ENCODE results near the gene MORC2. TPM values are rescaled to one million over a fixed set of nuclear protein-coding genes. Genes with fewer than 3 reads are reported as not detected.

Gene MORC2
- polyA plus RNA-seq, 1 donor from 2014 or later = 15.1 TPM

DNA sequence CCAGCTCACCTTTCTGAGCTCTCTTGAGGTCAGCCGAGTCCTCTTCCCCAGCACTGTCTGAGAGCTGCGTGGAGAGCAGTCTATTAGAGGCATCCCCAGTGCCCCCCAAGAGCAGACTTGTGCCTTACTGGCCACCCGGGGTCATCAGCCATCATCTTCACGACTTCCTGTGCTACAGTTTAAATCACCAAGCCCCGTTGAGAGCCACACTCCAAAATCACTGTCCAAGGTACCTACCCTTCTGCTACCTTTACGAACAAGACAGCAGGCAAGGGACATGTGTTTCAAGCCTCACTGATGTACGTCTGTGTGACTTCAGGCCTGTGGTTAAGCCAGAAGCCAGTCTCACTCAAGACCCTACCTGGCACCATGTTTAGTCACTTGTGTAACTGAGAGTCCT is 35.1 kb downstream of the MORC2 start:
- Histone ChIP-seq H2AFZ (ENCODE audit: low read depth, low read length) (no peak overlapping the region), H4K20me1 (ENCODE audit: insufficient read depth) (no peaks in the 10 kb centered on the region), H3K36me3 (ENCODE audit: insufficient read depth, low read length) (peaks cover 4% of the 10 kb centered on the region), H3K27ac (ENCODE audit: low read length) (no peak overlapping the region), H3K9me2 (ENCODE audit: insufficient read depth, low read length) (no peaks in the 10 kb centered on the region), H3K4me3 (ENCODE audit: low read length) (no peak overlapping the region), H3K79me2 (replicated peaks; ENCODE audit: insufficient read depth, low read length) (no peaks in the 10 kb centered on the region), H3K4me2 (ENCODE audit: low read length) (no peak overlapping the region), H3K9ac (ENCODE audit: low read length) (no peak overlapping the region), H3K9me3 (ENCODE audit: low read length) (no peaks in the 10 kb centered on the region), H3F3A (ENCODE audit: insufficient read depth, low read length, poor library complexity, severe bottlenecking) (no peaks in the 10 kb centered on the region), H3K27me3 (ENCODE audit: insufficient read depth, low read depth, low read length) (no peaks in the 10 kb centered on the region)
- no peak for TF ChIP-seq EP300 (conservative IDR thresholded peaks at IDR 0.05; ENCODE audit: poor library complexity, severe bottlenecking)
- no peak for TF ChIP-seq TAF1 (IDR thresholded peaks at IDR 0.05; ENCODE audit: low read depth)
- no peak for TF ChIP-seq MXI1 (conservative IDR thresholded peaks at IDR 0.05; ENCODE audit: poor library complexity, severe bottlenecking)
- no peak for TF ChIP-seq RAD21 (conservative IDR thresholded peaks at IDR 0.05)
- no peak for TF ChIP-seq EZH2 (IDR thresholded peaks at IDR 0.05; ENCODE audit: borderline replicate concordance, insufficient read depth, low read length, poor library complexity, severe bottlenecking)
- TF ChIP-seq, protein P1, sequence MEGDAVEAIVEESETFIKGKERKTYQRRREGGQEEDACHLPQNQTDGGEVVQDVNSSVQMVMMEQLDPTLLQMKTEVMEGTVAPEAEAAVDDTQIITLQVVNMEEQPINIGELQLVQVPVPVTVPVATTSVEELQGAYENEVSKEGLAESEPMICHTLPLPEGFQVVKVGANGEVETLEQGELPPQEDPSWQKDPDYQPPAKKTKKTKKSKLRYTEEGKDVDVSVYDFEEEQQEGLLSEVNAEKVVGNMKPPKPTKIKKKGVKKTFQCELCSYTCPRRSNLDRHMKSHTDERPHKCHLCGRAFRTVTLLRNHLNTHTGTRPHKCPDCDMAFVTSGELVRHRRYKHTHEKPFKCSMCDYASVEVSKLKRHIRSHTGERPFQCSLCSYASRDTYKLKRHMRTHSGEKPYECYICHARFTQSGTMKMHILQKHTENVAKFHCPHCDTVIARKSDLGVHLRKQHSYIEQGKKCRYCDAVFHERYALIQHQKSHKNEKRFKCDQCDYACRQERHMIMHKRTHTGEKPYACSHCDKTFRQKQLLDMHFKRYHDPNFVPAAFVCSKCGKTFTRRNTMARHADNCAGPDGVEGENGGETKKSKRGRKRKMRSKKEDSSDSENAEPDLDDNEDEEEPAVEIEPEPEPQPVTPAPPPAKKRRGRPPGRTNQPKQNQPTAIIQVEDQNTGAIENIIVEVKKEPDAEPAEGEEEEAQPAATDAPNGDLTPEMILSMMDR (IDR thresholded peaks at IDR 0.05; ENCODE audit: poor library complexity, severe bottlenecking) = no peak
- TF ChIP-seq POLR2AphosphoS5 (IDR thresholded peaks at IDR 0.05) = no peak
- TF ChIP-seq, protein P2, sequence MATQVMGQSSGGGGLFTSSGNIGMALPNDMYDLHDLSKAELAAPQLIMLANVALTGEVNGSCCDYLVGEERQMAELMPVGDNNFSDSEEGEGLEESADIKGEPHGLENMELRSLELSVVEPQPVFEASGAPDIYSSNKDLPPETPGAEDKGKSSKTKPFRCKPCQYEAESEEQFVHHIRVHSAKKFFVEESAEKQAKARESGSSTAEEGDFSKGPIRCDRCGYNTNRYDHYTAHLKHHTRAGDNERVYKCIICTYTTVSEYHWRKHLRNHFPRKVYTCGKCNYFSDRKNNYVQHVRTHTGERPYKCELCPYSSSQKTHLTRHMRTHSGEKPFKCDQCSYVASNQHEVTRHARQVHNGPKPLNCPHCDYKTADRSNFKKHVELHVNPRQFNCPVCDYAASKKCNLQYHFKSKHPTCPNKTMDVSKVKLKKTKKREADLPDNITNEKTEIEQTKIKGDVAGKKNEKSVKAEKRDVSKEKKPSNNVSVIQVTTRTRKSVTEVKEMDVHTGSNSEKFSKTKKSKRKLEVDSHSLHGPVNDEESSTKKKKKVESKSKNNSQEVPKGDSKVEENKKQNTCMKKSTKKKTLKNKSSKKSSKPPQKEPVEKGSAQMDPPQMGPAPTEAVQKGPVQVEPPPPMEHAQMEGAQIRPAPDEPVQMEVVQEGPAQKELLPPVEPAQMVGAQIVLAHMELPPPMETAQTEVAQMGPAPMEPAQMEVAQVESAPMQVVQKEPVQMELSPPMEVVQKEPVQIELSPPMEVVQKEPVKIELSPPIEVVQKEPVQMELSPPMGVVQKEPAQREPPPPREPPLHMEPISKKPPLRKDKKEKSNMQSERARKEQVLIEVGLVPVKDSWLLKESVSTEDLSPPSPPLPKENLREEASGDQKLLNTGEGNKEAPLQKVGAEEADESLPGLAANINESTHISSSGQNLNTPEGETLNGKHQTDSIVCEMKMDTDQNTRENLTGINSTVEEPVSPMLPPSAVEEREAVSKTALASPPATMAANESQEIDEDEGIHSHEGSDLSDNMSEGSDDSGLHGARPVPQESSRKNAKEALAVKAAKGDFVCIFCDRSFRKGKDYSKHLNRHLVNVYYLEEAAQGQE (IDR thresholded peaks at IDR 0.05; ENCODE audit: borderline replicate concordance) = no peak
- no peak for TF ChIP-seq SMC3 (conservative IDR thresholded peaks at IDR 0.05; ENCODE audit: poor library complexity)

DNA sequence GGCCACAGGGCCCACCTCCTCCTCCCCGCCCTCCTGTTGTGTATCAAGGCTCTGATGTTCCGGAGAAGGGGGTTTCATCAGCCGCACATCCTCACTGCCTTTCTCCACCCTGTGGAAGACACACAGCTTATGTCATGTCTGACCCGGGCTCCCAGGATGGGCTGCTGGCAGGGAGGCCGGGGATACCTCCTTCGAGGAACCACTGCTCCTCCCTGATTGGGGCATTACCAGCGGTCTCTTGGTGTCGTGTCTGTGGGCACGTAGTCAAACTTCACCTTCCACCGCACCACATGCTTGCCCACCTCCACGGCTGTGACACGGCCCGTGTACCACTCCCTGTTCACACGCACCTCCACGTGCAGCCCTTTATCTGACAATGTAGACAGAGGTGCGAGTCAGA is 35.9 kb downstream of the MORC2 start:
- Histone ChIP-seq H3K4me2 (ENCODE audit: low read length) (no peak overlapping the region), H3K9ac (ENCODE audit: low read length) (no peak overlapping the region), H3K27ac (ENCODE audit: low read length) (no peak overlapping the region), H3F3A (ENCODE audit: insufficient read depth, low read length, poor library complexity, severe bottlenecking) (no peaks in the 10 kb centered on the region), H3K9me2 (ENCODE audit: insufficient read depth, low read length) (no peaks in the 10 kb centered on the region), H3K36me3 (ENCODE audit: insufficient read depth, low read length) (peaks cover 4% of the 10 kb centered on the region), H2AFZ (ENCODE audit: low read depth, low read length) (no peak overlapping the region), H3K27me3 (ENCODE audit: insufficient read depth, low read depth, low read length) (no peaks in the 10 kb centered on the region), H3K4me3 (ENCODE audit: low read length) (no peak overlapping the region), H3K9me3 (ENCODE audit: low read length) (no peaks in the 10 kb centered on the region), H3K79me2 (replicated peaks; ENCODE audit: insufficient read depth, low read length) (no peaks in the 10 kb centered on the region), H4K20me1 (ENCODE audit: insufficient read depth) (no peaks in the 10 kb centered on the region)
- TF ChIP-seq, protein P1 (IDR thresholded peaks at IDR 0.05; ENCODE audit: poor library complexity, severe bottlenecking) = no peak
- TF ChIP-seq POLR2AphosphoS5 (IDR thresholded peaks at IDR 0.05) (no peak), EZH2 (IDR thresholded peaks at IDR 0.05; ENCODE audit: borderline replicate concordance, insufficient read depth, low read length, poor library complexity, severe bottlenecking) (no peak), EP300 (conservative IDR thresholded peaks at IDR 0.05; ENCODE audit: poor library complexity, severe bottlenecking) (no peak), TAF1 (IDR thresholded peaks at IDR 0.05; ENCODE audit: low read depth) (no peak), MXI1 (conservative IDR thresholded peaks at IDR 0.05; ENCODE audit: poor library complexity, severe bottlenecking) (no peak), RAD21 (conservative IDR thresholded peaks at IDR 0.05) (no peak)
- TF ChIP-seq, protein P2 (IDR thresholded peaks at IDR 0.05; ENCODE audit: borderline replicate concordance) = no peak

All from neural cell (in vitro differentiated cells).